WI38 (cell line): ENCODE measurements around the gene GAR1.
A peak's percentile ranks its signal among the peaks of the same experiment; 100 is the strongest.
"Not testable (repeated sequence)": the region's sequence is repeated elsewhere in the genome, so short reads cannot be mapped to it uniquely, and the experiment has no call there.

Experiments
- H3K4me3 ChIP-seq: 2 replicates; pipeline ENCODE4 v1.5.1; 2011; ENCODE audit warnings: low read depth, mild to moderate bottlenecking, control low read depth, low read length
- CTCF ChIP-seq: IDR thresholded peaks from 2 replicates; pipeline ENCODE4 v1.5.1; 2012; ENCODE audit warnings: low read depth, mild to moderate bottlenecking, control low read depth, low read length

The GAR1 gene

GRCh38 chr4:109815151-109816081, at the start of gene GAR1:
TSS of gene GAR1 (plus strand) at chr4:109815762. CDS start at chr4:109816165, 403 bp downstream.
- H3K4me3 ChIP-seq, result peak within 1 kb of the TSS; percentile 97
- no peak for TF ChIP-seq CTCF

GRCh38 chr4:109782092-109782491, 33.5 kb upstream of the GAR1 start:
- not testable (repeated sequence) for H3K4me3 ChIP-seq

GRCh38 chr4:109786846-109787245, 28.7 kb upstream of the GAR1 start:
- H3K4me3 ChIP-seq, result no peak overlapping the region
- no peak for TF ChIP-seq CTCF

GRCh38 chr4:109787807-109788206, 27.8 kb upstream of the GAR1 start:
- TF ChIP-seq CTCF, result no peak

GRCh38 chr4:109795059-109795458, 20.5 kb upstream of the GAR1 start:
- H3K4me3 ChIP-seq, result no peak overlapping the region
- TF ChIP-seq CTCF, result no peak

More at GRCh38 chr4:109787807-109788206, 27.8 kb upstream of the GAR1 start:
- H3K4me3 ChIP-seq, result no peak overlapping the region

GRCh38 chr4:109798866-109799265, 16.7 kb upstream of the GAR1 start:
- no peak for TF ChIP-seq CTCF
- H3K4me3 ChIP-seq, result no peak overlapping the region

GRCh38 chr4:109801099-109801789, 14.3 kb upstream of the GAR1 start:
- no peak overlapping the region for H3K4me3 ChIP-seq
- TF ChIP-seq CTCF, result no peak
